ENCODE measurements around the gene MBOAT1.
A peak's percentile ranks its signal among the peaks of the same experiment; 100 is the strongest.

Gene MBOAT1

DNA sequence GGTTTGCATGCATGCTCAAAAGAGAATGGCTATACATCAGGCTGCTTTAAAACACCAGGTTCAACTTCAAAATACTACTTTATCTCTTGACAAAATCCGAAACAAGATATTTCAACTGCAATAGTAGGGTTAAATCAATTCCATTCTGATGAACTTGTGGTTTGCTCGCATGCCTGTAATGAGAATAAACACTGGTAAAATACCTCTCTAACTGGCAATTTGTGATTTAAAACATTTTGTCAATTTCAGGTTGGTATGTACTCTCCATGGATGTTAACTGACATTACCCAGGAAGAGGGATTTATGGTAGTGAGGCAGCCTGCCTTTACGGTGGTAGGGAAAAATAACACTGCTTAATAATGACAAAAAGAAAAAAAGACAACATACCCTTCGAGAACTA lies 74.4 kb downstream of the MBOAT1 start:
- no peak for DNase-seq (ENCODE audit: low spot score)

DNA sequence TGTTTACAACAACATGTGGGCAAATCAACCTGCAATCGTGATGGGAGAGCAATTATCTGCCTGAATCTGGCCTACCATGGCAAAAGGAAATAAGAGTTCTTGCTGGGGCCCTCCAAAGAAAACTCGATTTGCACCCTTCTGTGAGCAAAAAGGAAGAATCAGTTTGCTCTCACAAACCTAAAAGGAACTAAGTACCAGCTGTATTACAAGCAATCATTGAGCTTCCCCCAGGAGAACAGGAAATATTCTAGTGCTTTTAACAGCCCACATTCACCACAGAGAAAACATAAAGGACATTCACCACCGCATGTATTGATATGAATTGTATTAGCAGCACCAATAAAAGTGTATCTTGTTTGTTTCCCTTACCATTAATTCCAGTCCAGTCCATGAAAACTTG lies 75.0 kb downstream of the MBOAT1 start:
- DNase-seq (ENCODE audit: low spot score) = no peak

DNA sequence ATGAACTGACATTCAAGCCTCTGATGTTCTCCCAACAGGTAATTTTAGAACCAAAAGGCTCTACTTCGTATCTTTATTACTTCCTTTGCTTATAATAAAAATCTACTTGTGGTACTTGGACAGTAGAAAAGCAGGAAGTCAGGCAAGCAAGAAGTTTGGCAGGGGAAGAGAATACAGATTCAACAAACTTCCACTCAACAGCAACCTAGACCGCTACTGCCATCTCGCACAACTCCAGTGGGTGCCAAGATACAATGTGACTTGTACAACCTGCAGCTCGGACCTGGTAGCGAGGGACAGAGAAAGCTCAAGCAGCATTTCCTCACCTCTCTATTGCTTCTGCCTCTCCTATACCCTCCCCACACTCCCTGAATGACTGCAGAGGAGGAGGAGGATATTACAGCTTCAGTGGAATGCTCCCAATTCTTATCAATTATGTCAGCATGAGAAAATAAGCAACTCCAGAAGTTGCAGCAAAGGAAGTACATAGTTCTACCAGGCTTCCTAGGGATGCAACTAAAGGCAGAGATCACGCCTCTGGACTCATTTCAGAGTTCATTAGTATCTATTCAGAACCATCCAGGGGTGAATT lies 76.5 kb downstream of the MBOAT1 start:
- no peak for DNase-seq (ENCODE audit: low spot score)

DNA sequence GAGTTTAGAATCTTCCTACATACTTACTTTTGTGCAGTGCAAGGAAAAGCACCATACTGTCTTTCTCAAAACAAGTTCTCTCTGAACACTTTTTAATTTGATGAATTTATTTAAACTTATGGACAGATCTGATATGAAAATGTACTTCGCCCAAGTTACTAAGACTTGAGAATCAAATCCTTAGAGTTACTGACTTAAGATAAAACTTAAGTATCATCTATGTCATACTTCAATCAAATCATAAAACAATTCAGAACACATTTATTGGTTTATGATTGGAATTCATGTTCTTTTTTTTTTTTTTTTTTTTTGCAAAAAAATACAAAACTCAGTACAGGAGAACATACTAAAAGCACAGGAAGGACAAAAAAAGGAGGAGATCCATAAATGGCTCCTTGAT lies 77.7 kb downstream of the MBOAT1 start:
- no peak for DNase-seq (ENCODE audit: low spot score)

DNA sequence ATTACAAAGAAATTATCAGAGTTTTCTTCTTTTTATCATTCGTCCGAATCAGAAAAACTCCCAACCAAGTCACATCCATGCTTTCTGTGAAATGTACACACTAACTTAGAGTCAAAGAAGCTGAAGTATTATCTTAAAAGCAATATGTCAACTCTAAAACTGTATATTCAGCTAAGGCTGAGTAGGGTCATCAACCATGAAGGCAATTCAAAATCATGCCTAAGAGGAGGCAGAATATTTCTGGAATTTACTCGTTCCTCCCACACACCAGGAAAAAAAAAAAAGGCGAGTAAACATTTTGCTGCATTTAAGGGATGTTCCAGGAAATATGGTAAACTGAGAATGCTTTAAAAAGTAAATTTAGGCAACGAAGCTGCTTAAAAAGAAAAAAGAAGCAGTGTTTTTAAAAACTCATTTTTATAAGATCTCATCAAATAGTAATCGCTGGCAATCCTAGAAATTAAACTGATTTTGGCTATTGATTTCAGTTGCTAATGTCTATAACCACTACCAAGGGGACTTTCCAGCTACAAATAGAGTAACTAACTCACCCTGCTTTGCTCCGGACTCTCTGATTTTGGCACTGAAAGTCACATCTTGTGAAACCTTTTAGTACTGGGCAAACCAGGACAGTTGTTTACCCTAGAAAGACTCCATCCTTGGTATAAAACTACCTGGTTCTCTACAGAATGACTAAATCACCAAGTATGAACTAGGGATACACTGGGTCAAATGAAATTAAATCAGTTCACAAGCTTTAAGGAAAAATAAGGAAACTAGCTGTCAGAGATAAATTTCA lies 82.8 kb downstream of the MBOAT1 start:
- DNase-seq (ENCODE audit: low spot score) = no peak

DNA sequence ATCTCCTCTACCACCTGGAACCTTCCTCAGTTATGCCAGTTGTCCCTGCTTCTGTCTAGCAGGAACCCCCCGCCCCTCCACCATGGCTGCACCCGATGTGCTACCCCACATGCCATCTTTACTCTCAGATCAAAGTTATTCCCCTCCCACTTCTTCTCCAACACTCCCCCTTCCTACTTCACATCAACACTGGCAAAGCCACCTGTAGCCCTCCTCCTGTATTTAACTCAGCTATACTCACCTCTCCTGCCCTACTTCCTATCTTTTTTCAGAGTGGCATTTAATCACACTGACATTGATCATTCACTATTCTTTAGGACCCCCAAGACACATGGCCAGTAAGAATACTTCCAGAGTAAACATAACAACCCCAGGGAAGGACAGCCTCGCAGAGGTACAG lies 84.3 kb downstream of the MBOAT1 start:
- no peak for DNase-seq (ENCODE audit: low spot score)

DNA sequence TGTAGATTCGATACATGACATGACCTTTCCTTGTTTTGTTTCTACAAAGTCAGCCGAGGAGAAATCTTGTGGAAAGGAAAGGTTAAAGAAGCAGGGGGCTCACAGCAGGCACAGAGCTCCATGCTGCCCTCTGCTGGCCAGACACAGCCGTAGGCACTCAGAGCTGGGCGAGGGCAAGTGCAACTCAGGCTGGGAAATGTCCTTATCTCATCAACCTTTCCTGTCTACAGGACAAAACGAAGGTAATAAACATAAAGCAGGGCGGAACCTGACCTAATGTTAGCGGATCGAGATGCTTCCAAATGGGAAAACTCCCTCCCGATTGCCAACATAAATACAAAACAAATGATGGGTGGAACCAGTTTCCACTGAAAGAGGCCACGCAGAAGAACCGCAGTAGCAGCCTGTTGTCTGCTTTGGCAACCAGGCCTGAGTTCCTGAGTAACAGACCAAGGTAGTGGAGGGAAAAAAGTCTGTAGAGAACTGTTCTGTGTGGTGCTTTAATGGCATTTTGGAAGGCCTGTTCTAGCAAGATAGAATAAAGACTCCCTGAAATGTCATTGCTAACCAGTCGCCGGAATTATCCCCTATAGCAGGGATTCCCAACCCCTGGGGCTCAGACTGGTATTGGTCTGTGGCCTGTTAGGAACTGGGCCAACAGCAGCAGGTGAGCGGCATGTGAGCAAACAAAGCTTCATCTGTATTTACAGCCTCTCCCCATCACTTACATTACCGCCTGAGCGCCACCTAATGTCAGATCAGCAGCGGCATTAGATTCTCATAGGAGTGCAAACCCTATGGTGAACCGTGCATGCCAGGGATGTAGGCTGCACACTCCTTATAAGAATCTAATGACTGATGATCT lies 85.2 kb downstream of the MBOAT1 start:
- peak; percentile 74 for DNase-seq (ENCODE audit: low spot score)

DNA sequence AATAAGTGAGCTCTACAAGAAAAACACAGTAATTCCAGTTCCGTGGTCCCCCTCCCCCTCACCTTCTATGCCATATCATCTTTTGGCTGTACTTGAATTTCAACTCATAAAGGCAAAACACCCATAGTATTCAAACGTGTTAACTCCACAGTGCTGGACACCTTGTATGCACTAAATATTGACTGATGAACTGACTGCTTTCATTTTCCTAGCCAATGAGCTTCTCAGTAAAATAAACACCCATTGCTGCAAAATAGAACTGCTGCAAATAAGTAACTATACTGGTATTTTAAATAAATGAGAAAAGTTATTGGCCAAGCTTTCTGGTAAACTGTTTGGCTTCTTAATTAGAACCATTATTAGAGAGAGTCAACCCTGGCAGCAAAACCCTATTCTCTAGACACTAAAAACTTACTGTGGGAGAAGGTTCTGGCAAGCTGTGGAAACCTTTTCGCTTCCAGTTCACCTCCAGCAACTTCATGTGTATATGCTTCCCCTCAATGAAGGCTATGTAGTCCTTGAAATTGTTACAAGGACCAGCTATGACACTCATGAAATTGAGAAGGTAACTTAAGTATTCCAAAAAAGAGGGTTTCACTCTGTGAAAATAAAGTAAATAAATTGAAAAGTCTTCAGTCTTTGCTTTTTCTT lies 86.0 kb downstream of the MBOAT1 start:
- no peak for DNase-seq (ENCODE audit: low spot score)

DNA sequence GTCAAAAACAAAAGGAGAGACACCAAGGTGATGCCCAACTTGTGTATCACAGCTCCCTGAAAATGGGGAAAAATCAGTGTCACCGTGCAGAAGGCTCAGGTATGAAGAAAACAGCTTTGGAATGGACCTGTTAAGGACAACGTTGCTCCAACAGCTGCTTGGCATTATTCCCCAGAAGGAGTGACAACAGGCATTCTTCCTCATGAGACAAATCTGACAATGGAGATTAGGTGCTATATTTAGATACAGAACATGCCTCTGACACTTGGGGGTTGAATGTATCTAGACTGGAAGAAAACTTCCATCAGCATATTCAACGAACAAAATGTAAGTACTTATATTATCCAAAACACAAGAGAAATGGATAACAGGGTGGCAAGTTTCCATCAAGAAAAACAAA lies 87.7 kb downstream of the MBOAT1 start:
- DNase-seq (ENCODE audit: low spot score) = no peak

DNA sequence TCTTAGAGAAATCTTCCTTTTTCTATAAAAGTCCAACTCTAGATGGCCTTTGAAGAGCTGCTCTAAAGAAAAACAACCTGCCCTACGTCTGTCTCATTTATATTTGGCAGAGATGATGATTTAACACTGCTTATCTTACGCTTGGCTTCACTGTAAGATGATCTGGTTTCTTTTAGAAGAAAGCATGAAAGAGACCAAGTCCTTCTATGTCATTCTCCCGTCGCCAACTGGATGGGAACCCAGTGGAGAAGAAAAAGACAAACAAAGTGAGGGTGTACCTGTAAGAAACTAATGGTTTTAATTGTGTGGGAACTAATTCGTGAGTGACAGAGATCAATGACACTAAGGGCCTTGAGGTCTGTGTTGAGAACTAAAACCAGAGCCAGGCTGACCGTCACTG lies 92.8 kb downstream of the MBOAT1 start:
- DNase-seq (ENCODE audit: low spot score) = no peak

DNA sequence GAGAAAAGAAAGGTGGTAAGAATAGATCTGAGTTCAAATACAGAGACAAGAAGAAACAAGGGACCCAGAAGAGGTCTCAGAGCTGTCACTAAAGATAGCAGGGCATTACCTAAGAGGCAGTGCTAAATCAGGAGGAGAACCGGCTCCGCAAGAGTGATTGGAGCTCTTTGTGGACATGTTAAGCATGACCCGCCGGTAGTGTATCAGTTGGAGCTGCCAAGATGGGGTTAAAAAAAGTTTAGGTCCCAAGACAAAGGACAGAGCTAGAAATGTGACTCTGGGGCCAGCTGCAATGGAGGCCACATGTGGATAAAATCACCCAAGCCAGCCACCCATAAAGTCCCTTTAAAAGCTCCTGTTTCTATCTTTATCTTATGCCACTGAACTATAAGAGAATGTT lies 93.4 kb downstream of the MBOAT1 start:
- no peak for DNase-seq (ENCODE audit: low spot score)

DNA sequence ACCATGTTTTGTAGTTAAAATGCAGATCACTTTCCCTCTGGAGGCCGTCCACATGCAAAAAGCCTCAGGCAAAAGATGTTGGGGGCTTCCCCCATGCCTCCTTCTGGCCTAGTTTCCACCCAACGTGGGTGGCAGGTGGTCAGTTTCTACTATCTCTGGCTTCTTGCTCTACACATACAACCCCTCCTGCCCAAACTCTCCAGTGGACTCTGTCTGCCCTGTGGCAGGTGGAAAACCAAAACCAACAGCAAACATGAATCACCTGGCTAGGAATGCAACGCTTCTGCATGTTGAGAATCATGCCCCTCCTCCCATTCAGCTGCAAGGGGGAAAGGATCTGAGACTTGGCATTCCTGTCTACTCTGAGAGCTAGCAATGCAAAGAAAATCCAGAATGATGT lies 94.8 kb downstream of the MBOAT1 start:
- no peak for DNase-seq (ENCODE audit: low spot score)

DNA sequence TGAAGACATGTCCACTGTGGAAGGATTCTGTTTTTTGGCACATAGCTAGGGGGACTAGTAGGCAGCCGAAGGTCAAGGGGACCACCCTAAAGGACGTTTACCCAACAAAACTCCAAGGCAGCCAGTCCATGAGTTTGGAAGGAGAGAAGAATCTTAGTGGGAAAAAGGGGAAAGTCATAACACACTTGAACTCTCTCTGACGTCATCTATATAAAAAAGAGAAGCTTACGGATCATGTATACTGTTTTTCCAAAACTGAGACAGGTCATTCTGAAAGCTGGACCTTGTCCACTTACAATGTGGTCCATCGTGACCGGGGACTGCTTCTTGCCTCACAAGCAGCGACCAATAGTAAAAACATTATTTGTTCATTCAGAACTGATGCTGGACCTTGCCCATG lies 95.5 kb downstream of the MBOAT1 start:
- no peak for DNase-seq (ENCODE audit: low spot score)

DNA sequence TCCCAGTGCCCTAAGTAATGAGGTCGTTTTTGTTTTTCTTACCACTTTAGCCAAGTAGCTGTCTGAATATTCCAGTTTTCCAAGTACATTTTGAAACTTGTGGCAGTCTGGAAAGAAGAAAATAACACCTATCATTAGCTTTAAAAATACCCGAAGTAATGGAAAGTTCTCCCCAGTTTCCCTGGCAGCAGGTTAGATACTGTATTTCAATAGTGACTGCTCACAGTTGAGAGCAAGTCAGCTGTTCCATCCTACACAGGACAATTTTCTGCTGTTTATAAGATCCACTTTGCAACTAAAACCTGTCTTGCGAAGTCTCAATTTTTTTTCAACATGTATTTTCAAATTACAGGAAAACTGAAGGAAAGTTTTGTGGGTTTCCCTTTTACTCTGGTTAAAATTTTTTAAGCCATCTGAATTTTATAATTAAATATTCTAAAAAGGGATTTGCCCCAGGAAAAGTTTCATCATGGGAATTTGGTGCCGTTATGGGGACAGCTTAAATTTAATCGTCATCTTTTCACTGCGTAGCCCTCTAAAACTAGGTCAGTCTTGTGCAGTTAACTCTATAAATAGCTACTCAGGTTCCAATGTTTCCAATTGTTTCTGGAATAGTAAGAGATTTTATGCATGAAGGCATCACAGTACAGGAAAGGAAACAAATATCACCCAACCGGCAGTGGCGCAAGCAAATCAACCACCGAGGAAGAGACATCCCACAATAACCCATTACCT lies 96.9 kb downstream of the MBOAT1 start:
- no peak for DNase-seq (ENCODE audit: low spot score)

DNA sequence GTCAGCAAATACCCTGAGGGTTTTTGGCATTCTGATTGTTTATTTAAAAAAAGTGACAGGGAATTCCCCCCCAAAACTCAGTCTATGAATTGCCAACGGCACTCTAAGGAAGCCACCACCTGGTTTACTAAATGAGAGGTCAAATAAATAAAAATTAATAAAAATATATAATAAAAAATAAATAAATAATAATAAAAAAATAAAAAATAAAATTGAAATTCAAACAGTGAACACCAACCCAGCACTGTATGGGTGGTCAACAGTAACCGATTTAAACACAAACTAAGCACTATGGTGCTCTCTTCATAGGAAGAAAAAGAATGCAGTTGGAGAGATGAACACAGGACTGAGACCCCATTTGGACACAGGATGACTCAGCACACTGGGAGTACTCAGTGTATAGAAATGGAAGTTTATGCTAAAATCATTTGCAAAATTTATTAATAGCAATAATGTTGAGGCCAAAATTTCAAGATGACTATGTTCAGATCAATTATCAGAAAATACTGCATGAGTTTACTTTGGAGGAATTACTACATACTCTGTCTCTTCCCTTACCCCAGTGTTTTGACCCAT lies 98.5 kb downstream of the MBOAT1 start:
- DNase-seq (ENCODE audit: low spot score) = no peak

DNA sequence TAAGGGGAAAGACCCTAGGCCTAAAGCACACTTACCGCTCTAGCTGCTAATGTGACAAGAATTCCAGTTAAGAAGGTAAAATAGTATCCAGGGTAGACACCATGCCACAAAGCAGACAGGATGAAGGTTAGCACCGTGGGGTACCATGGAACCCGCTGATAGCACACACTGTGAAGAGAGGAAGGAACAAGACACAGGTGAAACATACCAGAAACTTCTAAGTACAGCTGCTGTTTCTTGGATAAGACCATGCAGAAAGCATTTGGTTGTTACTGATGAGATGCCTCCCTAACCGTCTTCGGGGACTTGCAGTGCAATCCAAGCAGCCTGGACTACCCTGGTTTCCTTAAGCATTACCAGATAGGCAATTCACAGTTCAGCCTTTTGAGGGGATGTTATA lies 99.4 kb downstream of the MBOAT1 start:
- no peak for DNase-seq (ENCODE audit: low spot score)

DNA sequence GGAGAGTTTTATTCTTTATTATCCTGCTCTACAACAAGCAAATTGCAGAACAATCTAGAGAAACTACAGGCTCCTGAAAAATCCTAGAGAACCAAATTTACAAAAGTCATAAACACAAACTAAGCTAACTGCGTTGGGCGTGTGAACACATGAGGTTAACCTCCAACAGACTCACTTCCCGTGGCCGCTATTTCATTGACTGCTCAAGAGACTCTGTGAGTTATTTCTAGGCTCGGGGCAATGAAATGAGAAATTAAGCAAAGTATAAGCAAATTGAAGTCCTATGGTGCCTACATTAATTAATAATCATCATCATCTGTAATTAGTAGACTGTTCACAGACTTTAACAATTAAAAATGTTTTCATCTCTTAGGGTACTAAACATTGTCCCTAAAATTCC lies 100.0 kb downstream of the MBOAT1 start:
- no peak for DNase-seq (ENCODE audit: low spot score)

DNA sequence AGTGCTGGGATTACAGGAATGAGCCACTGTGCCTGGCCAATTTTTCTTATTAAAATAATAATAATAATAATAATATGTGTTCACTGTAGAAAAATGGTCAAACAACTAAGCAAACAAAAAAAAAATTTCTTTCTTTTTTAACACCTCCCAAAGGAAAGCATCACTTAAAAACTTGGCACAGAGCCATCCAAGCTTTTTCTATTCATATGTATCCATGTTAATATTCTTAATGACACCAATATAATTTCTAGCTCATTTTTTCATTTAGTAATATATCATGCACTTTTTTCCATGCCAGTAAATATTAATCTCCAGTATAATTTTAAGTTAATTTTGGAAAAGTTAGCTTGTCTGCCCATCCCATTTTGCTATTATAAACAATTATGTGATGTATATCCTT lies 101.8 kb downstream of the MBOAT1 start:
- no peak for DNase-seq (ENCODE audit: low spot score)

DNA sequence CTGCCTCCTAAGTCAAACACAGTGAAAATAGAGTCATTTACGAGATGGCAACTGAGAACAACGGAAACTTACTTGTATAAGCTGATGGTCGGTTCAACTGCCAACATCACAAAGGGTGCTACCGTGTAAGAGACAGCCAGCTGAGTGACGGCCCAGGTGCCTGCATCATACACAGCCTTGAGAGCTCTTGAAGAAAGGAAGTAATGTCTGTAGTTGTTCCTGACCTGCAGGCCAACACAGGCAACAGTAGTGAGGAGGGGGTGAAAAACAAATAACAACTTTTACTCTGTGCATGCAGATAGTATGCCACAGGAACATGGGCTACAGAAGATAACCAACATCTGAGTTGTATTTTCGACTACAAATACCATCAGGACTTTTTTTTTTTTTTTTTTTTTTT lies 102.7 kb downstream of the MBOAT1 start:
- no peak for DNase-seq (ENCODE audit: low spot score)

DNA sequence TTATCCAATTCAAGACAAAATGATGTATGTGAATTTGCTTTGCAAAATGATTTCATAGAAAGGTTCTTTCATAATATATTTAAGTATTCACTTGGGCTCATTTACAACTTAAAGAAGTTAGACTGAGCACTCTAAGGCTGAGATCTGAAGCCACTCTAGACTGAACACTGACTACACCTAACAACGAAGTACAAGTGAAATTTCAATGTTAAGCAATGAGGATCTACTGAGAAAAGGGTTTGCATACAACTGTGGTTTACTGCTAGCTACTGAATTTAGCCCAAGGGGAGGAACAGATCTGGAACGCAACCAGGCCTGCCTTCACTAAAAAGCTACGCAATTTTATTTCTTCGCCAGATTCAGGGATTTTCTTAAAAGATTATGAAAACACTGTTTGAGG lies 106.4 kb downstream of the MBOAT1 start:
- DNase-seq (ENCODE audit: low spot score) = no peak

DNA sequence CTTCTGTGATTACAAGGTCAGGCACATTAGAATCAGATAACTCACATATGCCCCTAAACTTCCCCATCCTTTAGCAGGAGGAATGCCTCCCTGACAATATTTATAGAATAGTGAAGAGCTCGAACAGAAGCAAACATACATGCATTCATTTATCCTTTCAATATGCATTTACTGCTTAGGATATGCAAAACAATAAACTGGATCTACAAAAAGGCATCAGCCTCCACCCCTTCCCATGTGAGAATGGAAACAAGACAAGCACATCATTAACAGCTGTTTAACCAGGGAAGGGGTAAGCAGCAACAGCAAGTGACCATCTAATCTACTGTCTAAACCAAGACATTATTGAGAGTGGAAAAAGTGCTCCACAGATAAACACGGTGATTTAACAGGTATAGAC lies 107.6 kb downstream of the MBOAT1 start:
- no peak for DNase-seq (ENCODE audit: low spot score)
